WI38 (cell line): ENCODE measurements around the gene PRDM16.

Experiments used
- H3K4me3 ChIP-seq: 2 replicates; pipeline ENCODE4 v1.5.1; 2011; ENCODE audit warnings: low read depth, mild to moderate bottlenecking, control low read depth, low read length
- TF ChIP-seq, protein P1 (sequence below): IDR thresholded peaks from 2 replicates; pipeline ENCODE4 v1.5.1; 2012; ENCODE audit warnings: low read depth, mild to moderate bottlenecking, control low read depth, low read length

Gene PRDM16

DNA sequence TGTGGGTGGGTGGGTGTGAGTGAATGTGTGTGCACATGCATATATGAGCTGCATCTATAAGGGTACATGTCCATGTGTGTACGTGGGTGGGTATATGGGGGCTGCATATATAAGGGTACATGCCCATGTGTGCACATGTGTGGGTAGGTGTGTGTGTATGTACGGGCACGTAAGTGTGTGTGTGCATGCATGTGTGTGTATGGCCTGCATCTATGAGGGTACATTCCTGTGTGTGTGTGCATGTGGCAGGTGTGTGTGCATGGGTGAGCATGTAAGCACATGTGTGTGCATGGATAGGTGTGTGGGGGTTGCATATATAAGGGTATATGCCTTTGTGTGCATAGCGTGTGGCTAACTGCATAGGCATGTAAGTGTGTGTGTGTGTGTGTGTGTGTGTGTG, 204.4 kb downstream of the PRDM16 start:
- TF ChIP-seq, protein P1, sequence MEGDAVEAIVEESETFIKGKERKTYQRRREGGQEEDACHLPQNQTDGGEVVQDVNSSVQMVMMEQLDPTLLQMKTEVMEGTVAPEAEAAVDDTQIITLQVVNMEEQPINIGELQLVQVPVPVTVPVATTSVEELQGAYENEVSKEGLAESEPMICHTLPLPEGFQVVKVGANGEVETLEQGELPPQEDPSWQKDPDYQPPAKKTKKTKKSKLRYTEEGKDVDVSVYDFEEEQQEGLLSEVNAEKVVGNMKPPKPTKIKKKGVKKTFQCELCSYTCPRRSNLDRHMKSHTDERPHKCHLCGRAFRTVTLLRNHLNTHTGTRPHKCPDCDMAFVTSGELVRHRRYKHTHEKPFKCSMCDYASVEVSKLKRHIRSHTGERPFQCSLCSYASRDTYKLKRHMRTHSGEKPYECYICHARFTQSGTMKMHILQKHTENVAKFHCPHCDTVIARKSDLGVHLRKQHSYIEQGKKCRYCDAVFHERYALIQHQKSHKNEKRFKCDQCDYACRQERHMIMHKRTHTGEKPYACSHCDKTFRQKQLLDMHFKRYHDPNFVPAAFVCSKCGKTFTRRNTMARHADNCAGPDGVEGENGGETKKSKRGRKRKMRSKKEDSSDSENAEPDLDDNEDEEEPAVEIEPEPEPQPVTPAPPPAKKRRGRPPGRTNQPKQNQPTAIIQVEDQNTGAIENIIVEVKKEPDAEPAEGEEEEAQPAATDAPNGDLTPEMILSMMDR: no peak
- no peak overlapping the region for H3K4me3 ChIP-seq

DNA sequence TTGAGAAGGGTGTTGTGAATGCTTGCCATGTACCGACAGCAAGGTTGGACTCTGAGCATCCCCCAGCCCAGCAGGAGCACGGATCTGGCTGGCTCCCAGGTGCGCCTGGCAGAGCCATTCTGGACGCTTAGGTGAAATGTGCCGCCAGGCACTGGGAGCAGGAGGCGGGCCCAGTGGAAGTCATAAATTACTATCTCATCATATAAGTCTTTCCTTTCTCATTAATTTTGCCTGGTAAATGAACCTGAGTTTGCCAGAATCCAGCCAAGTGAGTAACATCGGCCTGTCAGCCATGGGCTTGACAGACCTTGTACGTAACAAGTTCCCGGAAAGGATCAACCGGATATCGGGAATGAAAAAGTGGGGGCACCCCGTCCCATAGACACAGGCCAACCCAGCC, 206.0 kb downstream of the PRDM16 start:
- TF ChIP-seq, protein P1: no peak
- H3K4me3 ChIP-seq: no peak overlapping the region

DNA sequence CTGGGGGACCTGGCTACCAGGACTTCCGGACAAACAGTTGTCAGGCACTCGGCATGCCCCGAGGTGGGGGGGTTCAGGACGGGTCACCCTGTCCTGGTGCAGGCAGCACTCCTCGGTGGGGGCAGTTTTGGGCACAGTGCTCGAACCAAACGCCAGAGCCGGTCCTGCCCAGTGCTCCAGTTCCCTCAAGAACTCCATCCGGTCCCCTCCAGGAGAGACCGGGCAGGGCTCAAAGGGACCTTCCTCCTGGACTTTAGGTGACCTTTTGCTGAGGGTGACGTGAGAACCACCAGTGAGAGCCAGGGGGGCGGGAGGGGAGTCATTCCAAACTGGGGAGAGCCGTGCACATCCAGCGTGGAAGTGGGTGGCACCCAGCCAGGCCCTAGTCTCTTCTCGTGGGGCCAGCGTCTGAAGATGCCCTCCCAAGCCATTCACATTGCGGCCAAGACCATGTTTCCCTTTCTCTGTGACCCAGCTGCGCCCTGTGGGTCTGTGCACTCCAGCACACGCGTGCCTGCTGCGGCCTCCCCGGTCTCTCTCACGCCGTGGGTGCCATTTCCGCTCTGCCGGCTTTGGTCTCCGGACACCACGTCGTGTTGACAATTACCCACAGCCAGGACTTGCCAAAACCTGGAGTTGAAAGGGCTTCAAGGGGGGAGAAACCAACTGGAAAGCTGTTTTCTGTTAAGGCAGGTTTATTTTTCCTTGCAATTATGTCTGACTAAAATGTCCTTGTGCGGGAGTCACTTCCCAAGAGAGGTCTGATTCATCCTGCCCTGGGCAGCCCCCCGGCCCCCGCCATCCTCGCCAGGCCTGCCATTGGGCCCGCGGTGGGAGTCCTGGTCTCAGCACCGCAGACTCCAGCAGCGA, 206.7 kb downstream of the PRDM16 start:
- TF ChIP-seq, protein P1: no peak
- H3K4me3 ChIP-seq: no peak overlapping the region

DNA sequence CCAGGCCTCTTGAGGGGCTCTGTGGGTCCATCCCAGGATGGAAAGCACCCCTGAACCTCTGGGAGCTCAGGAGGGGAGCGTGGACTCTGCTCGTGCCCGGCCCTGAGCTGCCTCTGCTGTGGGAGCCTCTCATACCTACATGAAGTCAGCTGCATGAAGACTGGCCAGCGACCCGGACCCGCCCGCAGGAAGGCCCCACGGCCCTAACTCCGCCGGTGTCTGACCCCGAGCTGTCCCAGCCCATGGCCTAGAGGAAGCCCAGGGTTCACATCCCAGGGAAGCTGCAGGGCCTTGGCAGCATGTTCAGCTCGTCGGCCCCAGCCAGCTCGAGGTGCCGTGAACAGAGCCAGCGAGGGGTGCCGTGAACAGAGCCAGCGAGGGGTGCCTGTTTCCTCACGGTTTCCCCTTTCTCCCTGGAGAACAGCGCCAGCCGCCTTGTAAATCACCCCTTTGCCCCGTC, 207.4 kb downstream of the PRDM16 start:
- H3K4me3 ChIP-seq: no peak overlapping the region
- TF ChIP-seq, protein P1: no peak

DNA sequence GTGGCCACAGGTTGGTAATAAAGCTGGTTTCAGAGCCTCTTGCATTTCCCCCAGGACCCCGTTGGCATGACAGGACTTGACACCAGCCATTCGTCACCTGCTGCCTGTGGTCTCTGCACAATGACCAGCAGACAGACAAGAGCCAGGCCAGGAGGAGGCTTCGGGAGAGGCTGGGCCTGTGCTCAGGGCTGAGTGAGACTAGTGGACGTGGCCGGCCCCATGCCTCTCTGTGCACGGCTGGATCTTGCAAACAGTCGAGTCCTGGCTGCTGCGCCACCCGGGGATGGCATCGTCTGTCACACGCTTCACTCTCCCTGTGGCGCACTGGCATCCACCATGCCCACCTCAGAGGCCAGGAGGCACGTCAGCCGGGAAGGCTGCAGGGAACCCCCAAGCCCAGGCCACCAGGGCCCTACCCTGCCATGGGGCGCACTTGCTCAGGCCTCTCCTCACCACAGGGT, 208.0 kb downstream of the PRDM16 start:
- TF ChIP-seq, protein P1: no peak
- no peak overlapping the region for H3K4me3 ChIP-seq

DNA sequence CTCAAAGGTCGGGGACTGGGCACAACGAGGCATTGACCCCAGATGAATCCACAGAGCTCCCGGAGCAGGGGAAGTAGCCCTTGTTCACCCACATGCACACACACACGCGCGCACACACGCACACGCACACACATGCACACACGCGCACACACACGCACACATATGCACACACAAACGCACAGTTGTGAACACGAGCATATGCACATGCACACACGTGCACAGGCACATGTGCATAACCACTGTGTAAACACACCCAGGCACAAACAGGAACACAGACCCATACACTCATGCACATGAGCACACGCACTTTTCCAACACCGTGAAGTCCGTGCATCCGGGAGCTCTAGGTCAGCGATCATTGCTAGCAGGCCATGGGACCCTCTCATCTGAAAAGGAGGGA, 208.6 kb downstream of the PRDM16 start:
- TF ChIP-seq, protein P1: no peak
- H3K4me3 ChIP-seq: no peak overlapping the region

DNA sequence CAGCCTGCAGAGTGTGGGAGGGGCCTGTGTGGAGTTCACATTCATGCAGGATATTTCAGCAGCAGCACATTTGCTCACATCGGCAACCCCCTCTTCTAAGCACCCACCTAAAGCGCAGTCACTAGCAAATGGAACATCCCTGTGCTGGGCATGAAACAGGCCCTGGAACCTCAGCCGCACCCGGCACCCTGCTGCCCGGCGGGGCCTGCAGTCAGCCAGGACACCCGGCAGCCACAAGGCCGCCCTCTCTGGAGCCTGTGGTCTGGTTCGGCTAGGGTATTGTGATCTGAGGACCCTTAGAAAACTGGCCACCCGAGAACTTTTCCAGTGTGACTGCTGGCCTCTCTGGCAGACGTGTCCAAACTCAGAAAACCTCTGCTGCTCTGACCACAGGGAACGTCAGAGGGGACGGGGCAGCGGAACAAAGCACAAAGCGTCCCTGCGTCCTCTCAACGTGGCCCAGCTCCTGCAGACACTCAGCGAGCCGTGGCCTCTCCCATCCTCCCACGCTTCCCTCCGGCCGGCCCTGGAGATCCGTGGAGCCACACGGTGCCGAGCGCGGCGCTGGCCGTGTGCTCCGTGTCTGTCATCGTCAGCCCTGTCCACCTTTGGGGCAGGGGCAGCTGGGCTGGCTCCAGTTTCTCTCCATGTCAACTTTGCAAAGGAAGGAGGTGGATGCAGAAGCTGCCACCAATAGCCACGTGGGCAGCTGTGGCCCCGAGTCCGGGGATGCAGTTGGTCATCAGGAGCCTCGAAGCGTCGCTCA, 209.6 kb downstream of the PRDM16 start:
- no peak overlapping the region for H3K4me3 ChIP-seq
- TF ChIP-seq, protein P1: no peak
